Measurements from ENCODE around the gene FAM222A. TPM values are rescaled to one million over a fixed set of nuclear protein-coding genes. Genes with fewer than 3 reads are reported as not detected.
A peak's percentile ranks its signal among the peaks of the same experiment; 100 is the strongest.

FAM222A gene
- polyA plus RNA-seq, 1 experiment, result 0.36 TPM

GRCh38 chr12:109718390-109718789 is 4.8 kb downstream of the FAM222A start:
- TF ChIP-seq CTCF (IDR thresholded peaks at IDR 0.05; ENCODE audit: insufficient read depth, low read depth, low read length), result no peak
- no peak for DNase-seq (ENCODE audit: low read depth)
- ChIA-PET CTCF (interaction anchor here (0.6 kb wide), 1 partner anchor 234 kb away, joined by 3 read pairs; no protein-coding TSS in a partner anchor), POLR2A (no interaction called here)
- H3K27me3 ChIP-seq (ENCODE audit: control insufficient read depth, insufficient read depth, low read length), result peaks cover 2% of the 10 kb centered on the region; the same call in 1 of the 2 replicates
- no peaks in the 10 kb centered on the region for H3K36me3 ChIP-seq (ENCODE audit: control insufficient read depth, insufficient read depth, low read length)
- no peak overlapping the region for H3K4me3 ChIP-seq (ENCODE audit: low read depth, low read length)

GRCh38 chr12:109719123-109720022 is 5.7 kb downstream of the FAM222A start:
- Histone ChIP-seq H3K36me3 (ENCODE audit: control insufficient read depth, insufficient read depth, low read length) (no peaks in the 10 kb centered on the region), H3K4me3 (ENCODE audit: low read depth, low read length) (no peak overlapping the region), H3K27me3 (ENCODE audit: control insufficient read depth, insufficient read depth, low read length) (peaks cover 2% of the 10 kb centered on the region; the same call in 1 of the 2 replicates)
- CTCF ChIA-PET, result no interaction called here
- TF ChIP-seq CTCF (IDR thresholded peaks at IDR 0.05; ENCODE audit: insufficient read depth, low read depth, low read length), result 0 out of 2 replicates have a peak, but pooled peaks have one; percentile 32
- POLR2A ChIA-PET, result no interaction called here
- DNase-seq (ENCODE audit: low read depth), result no peak

- CTCF ChIA-PET, result no interaction called here
- POLR2A ChIA-PET, result no interaction called here
- no peak for DNase-seq (ENCODE audit: low read depth)
- no peak for TF ChIP-seq CTCF (IDR thresholded peaks at IDR 0.05; ENCODE audit: insufficient read depth, low read depth, low read length)
- Histone ChIP-seq H3K27me3 (ENCODE audit: control insufficient read depth, insufficient read depth, low read length) (peaks cover 2% of the 10 kb centered on the region; the same call in 1 of the 2 replicates), H3K36me3 (ENCODE audit: control insufficient read depth, insufficient read depth, low read length) (no peaks in the 10 kb centered on the region), H3K4me3 (ENCODE audit: low read depth, low read length) (no peak overlapping the region)
Observed at GRCh38 chr12:109720152-109720856, 6.7 kb downstream of the FAM222A start.

GRCh38 chr12:109720857-109721189 is 7.2 kb downstream of the FAM222A start:
- TF ChIP-seq CTCF (IDR thresholded peaks at IDR 0.05; ENCODE audit: insufficient read depth, low read depth, low read length), result no peak
- no peaks in the 10 kb centered on the region for H3K36me3 ChIP-seq (ENCODE audit: control insufficient read depth, insufficient read depth, low read length)
- no peak for DNase-seq (ENCODE audit: low read depth)
- POLR2A ChIA-PET, result no interaction called here
- CTCF ChIA-PET, result no interaction called here
- peaks cover 2% of the 10 kb centered on the region; the same call in 1 of the 2 replicates for H3K27me3 ChIP-seq (ENCODE audit: control insufficient read depth, insufficient read depth, low read length)
- no peak overlapping the region for H3K4me3 ChIP-seq (ENCODE audit: low read depth, low read length)

- CTCF ChIA-PET, result interaction anchor here (1.5 kb wide), 1 partner anchor 18 kb away, joined by 3 read pairs; no protein-coding TSS in a partner anchor
- TF ChIP-seq CTCF (IDR thresholded peaks at IDR 0.05; ENCODE audit: insufficient read depth, low read depth, low read length), result no peak
- Histone ChIP-seq H3K27me3 (ENCODE audit: control insufficient read depth, insufficient read depth, low read length) (peaks cover 2% of the 10 kb centered on the region; the same call in 1 of the 2 replicates), H3K4me3 (ENCODE audit: low read depth, low read length) (no peak overlapping the region), H3K36me3 (ENCODE audit: control insufficient read depth, insufficient read depth, low read length) (no peaks in the 10 kb centered on the region)
- DNase-seq (ENCODE audit: low read depth), result no peak
- POLR2A ChIA-PET, result no interaction called here
Observed at GRCh38 chr12:109721276-109721675, 7.7 kb downstream of the FAM222A start.
